ENCODE data around the gene TXNIP.

TXNIP gene

GRCh38 chr1:145961425-145962156, 34.8 kb downstream of the TXNIP start:
- DNase-seq: no peak

GRCh38 chr1:145961109-145961424, 35.3 kb downstream of the TXNIP start:
- DNase-seq: no peak

GRCh38 chr1:145960468-145961108, 35.8 kb downstream of the TXNIP start:
- no peak for DNase-seq

GRCh38 chr1:145959957-145960467, 36.4 kb downstream of the TXNIP start:
- DNase-seq: no peak

- no peak for DNase-seq
Measured at GRCh38 chr1:145959333-145959732, 37.0 kb downstream of the TXNIP start.

GRCh38 chr1:145958734-145959133, 37.6 kb downstream of the TXNIP start:
- DNase-seq: no peak

- DNase-seq: peak; percentile 87
Measured at GRCh38 chr1:145957443-145958319, 38.7 kb downstream of the TXNIP start, which contains the start of gene LIX1L. Gene LIX1L (minus strand): TSS chr1:145958017. CDS start chr1:145957927, 90 bp downstream.

GRCh38 chr1:145956781-145957442, 39.5 kb downstream of the TXNIP start:
- DNase-seq: no peak

- no peak for DNase-seq
Measured at GRCh38 chr1:145956361-145956760, 40.0 kb downstream of the TXNIP start.

GRCh38 chr1:145955436-145955835, 40.9 kb downstream of the TXNIP start:
- DNase-seq: no peak

GRCh38 chr1:145953861-145954260, 42.5 kb downstream of the TXNIP start:
- DNase-seq: no peak

- DNase-seq: no peak
Measured at GRCh38 chr1:145952903-145953302, 43.5 kb downstream of the TXNIP start.

- no peak for DNase-seq
Measured at GRCh38 chr1:145951526-145951925, 44.9 kb downstream of the TXNIP start.

GRCh38 chr1:145949219-145949618, 47.2 kb downstream of the TXNIP start:
- no peak for DNase-seq

- no peak for DNase-seq
Measured at GRCh38 chr1:145947551-145947950, 48.8 kb downstream of the TXNIP start.

GRCh38 chr1:145946477-145946986, 49.8 kb downstream of the TXNIP start:
- DNase-seq: no peak

GRCh38 chr1:145944532-145944931, 51.8 kb downstream of the TXNIP start:
- no peak for DNase-seq

GRCh38 chr1:145942871-145943270, 53.5 kb downstream of the TXNIP start:
- DNase-seq: no peak
